Ishikawa (cell line): ENCODE results near the gene HOXB2.

Source experiments
- CEBPB ChIP-seq: IDR thresholded peaks from 2 replicates; pipeline ENCODE4 v1.6.1; 2012
- CREB1 ChIP-seq: IDR thresholded peaks from 2 replicates; pipeline ENCODE4 v1.6.1; 2012; ENCODE audit warnings: low read depth
- EGR1 ChIP-seq: IDR thresholded peaks from 2 replicates; pipeline ENCODE4 v1.6.1; 2012
- EP300 ChIP-seq: IDR thresholded peaks from 2 replicates; pipeline ENCODE4 v1.6.1; 2012; ENCODE audit warnings: borderline replicate concordance
- FOXM1 ChIP-seq: IDR thresholded peaks from 2 replicates; pipeline ENCODE4 v1.6.1; 2012; ENCODE audit warnings: low read depth, borderline replicate concordance
- NFIC ChIP-seq: IDR thresholded peaks from 2 replicates; pipeline ENCODE4 v1.6.1; 2012
- RAD21 ChIP-seq: IDR thresholded peaks from 2 replicates; pipeline ENCODE4 v1.6.1; 2012; ENCODE audit warnings: low read depth
- TAF1 ChIP-seq: IDR thresholded peaks from 2 replicates; pipeline ENCODE4 v1.6.1; 2012; ENCODE audit warnings: low read depth, mild to moderate bottlenecking
- TCF12 ChIP-seq: IDR thresholded peaks from 2 replicates; pipeline ENCODE4 v1.6.1; 2012; ENCODE audit warnings: low read depth
- TEAD4 ChIP-seq: IDR thresholded peaks from 2 replicates; pipeline ENCODE4 v1.6.1; 2012
- YY1 ChIP-seq: IDR thresholded peaks from 2 replicates; pipeline ENCODE4 v1.6.1; 2012; ENCODE audit warnings: low read depth
- ZBTB7A ChIP-seq: IDR thresholded peaks from 2 replicates; pipeline ENCODE4 v1.6.1; 2012; ENCODE audit warnings: low read depth
- TF ChIP-seq, protein P1 (sequence below): IDR thresholded peaks from 2 replicates; pipeline ENCODE4 v1.6.1; 2012; ENCODE audit warnings: low read depth, mild to moderate bottlenecking
- TF ChIP-seq, protein P2 (sequence below): IDR thresholded peaks from 2 replicates; pipeline ENCODE4 v1.6.1; 2012
- TF ChIP-seq, protein P3 (sequence below): IDR thresholded peaks from 2 replicates; pipeline ENCODE4 v1.6.1; 2012

Gene HOXB2

DNA sequence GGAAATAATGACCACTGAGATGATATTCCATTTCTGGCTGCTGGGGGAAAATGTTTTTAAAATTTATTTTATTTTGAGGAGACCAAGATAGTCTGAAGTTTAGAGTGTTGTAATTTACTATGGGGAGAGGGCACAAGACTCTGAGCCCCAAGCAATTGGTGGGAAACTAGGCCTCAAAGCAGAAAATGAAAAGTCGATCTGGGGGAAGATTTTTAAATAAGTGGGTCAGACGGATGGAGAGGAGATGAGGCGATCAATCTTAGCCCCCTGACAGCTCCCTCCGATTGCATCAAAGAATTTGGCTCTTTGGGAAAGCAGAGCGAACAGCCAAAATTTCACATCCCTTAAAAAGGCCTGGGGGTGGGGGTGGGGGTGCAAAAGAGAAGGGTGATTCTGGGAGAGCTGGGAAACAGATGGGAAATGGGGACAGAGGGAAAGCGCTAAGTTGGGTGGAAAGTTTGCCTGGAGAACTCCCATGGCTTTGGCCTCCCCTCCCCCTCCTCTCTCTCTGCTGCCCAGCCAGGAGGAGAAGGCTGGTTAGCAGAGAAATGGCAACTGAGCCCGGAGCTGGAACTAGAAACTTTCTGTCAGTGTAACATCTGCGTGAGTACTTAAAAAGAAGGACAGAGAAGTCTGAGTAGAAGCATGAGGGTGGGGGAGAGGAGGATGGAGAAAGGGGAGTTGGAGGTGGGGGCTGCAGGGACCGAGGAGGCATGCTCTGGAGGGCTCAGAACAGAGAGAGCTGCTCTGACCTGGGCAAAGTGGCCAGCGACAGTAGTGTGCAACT lies 1.4 kb upstream of the HOXB2 start:
- no peak for TF ChIP-seq FOXM1
- TF ChIP-seq ZBTB7A = no peak
- TF ChIP-seq NFIC = no peak
- no peak for TF ChIP-seq RAD21
- TF ChIP-seq CEBPB = no peak
- no peak for TF ChIP-seq EGR1
- TF ChIP-seq, protein P1, sequence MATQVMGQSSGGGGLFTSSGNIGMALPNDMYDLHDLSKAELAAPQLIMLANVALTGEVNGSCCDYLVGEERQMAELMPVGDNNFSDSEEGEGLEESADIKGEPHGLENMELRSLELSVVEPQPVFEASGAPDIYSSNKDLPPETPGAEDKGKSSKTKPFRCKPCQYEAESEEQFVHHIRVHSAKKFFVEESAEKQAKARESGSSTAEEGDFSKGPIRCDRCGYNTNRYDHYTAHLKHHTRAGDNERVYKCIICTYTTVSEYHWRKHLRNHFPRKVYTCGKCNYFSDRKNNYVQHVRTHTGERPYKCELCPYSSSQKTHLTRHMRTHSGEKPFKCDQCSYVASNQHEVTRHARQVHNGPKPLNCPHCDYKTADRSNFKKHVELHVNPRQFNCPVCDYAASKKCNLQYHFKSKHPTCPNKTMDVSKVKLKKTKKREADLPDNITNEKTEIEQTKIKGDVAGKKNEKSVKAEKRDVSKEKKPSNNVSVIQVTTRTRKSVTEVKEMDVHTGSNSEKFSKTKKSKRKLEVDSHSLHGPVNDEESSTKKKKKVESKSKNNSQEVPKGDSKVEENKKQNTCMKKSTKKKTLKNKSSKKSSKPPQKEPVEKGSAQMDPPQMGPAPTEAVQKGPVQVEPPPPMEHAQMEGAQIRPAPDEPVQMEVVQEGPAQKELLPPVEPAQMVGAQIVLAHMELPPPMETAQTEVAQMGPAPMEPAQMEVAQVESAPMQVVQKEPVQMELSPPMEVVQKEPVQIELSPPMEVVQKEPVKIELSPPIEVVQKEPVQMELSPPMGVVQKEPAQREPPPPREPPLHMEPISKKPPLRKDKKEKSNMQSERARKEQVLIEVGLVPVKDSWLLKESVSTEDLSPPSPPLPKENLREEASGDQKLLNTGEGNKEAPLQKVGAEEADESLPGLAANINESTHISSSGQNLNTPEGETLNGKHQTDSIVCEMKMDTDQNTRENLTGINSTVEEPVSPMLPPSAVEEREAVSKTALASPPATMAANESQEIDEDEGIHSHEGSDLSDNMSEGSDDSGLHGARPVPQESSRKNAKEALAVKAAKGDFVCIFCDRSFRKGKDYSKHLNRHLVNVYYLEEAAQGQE = no peak
- no peak for TF ChIP-seq TEAD4
- TF ChIP-seq, protein P2, sequence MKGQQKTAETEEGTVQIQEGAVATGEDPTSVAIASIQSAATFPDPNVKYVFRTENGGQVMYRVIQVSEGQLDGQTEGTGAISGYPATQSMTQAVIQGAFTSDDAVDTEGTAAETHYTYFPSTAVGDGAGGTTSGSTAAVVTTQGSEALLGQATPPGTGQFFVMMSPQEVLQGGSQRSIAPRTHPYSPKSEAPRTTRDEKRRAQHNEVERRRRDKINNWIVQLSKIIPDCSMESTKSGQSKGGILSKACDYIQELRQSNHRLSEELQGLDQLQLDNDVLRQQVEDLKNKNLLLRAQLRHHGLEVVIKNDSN = no peak
- no peak for TF ChIP-seq YY1
- no peak for TF ChIP-seq EP300

DNA sequence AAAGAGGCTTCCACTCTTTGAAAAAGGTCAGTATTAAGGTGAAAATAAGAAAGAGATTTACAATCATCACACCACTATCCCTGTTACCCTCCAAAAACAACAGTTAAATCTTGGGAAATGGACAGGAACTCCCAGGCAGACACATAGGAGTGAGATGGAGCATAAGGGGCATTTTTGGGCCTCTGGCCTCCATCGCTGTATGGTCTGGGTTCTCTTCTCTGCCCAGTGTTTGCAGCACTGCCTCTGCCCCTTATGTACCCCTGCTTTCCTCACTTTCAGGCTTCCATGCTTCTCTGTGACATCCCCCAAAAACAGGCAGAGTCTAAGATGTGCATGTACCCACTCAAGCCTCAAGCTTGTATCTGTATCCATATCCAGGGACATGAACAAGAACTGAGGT lies 630 bp upstream of the HOXB2 start:
- TF ChIP-seq EP300 = no peak
- TF ChIP-seq ZBTB7A = no peak
- no peak for TF ChIP-seq YY1
- TF ChIP-seq NFIC = no peak
- TF ChIP-seq RAD21 = no peak
- no peak for TF ChIP-seq TCF12
- TF ChIP-seq, protein P3, sequence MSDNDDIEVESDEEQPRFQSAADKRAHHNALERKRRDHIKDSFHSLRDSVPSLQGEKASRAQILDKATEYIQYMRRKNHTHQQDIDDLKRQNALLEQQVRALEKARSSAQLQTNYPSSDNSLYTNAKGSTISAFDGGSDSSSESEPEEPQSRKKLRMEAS = no peak
- TF ChIP-seq FOXM1 = no peak
- no peak for TF ChIP-seq CEBPB
- TF ChIP-seq, protein P2 = no peak
- no peak for TF ChIP-seq TAF1
- no peak for TF ChIP-seq EGR1
- TF ChIP-seq, protein P1 = no peak
- no peak for TF ChIP-seq CREB1
- no peak for TF ChIP-seq TEAD4

DNA sequence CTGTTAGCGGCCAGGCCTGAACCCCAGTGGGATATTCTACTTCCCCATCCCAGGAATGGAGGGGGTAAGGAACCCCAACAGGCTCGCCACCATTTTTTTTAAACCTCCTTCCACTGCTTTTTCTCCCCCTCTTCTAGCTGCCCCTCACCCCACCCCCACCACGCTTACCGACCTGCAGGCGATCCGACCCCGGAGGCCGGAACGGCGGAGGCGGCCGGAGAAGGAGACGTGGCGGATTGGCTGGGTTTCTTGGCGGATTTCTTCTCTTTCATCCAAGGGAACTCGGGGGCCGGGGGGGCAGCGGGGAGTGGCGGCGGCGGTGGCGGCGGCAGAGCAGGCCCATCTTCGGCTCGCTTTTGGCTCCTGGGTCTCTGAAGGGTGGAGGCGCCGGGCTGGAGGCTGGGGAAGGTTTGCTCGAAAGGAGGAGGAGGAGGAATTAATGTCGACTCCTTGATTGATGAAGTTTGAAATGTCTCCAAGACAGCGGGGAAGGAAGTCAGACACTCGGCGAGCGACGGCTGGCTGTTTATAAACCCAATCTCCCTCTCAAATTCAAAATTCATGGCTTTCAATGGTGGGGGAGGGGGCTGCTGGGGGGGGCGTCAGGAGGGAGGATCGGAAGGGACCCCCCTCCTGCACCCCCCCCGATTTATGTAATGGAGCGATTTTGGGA lies 424 bp downstream of the HOXB2 start:
- TF ChIP-seq TEAD4 (no peak), CREB1 (no peak), NFIC (no peak), RAD21 (no peak), CEBPB (no peak), TAF1 (no peak), ZBTB7A (no peak), EGR1 (no peak), FOXM1 (no peak), EP300 (no peak)
- TF ChIP-seq, protein P2 = no peak
- TF ChIP-seq, protein P1 = no peak
- TF ChIP-seq, protein P3 = no peak
